ENCODE measurements around the gene LGALS8.

Gene LGALS8

GRCh38 chr1:236526079-236526478 is 2.3 kb downstream of the LGALS8 start:
- TF ChIP-seq EP300 (IDR thresholded peaks at IDR 0.05; ENCODE audit: borderline replicate concordance), result no peak
- TF ChIP-seq TAF1 (IDR thresholded peaks at IDR 0.05; ENCODE audit: low read depth), result no peak
- TF ChIP-seq REST (IDR thresholded peaks at IDR 0.05; ENCODE audit: low read depth), result no peak
- TF ChIP-seq TEAD4 (IDR thresholded peaks at IDR 0.05), result no peak
- no peak for TF ChIP-seq ZBTB7A (IDR thresholded peaks at IDR 0.05; ENCODE audit: low read depth)
- TF ChIP-seq RAD21 (IDR thresholded peaks at IDR 0.05; ENCODE audit: low read depth), result no peak
- no peak for TF ChIP-seq CREB1 (IDR thresholded peaks at IDR 0.05; ENCODE audit: low read depth)
- TF ChIP-seq NFIC (IDR thresholded peaks at IDR 0.05), result no peak
- TF ChIP-seq CEBPB (IDR thresholded peaks at IDR 0.05), result no peak
- no peak for TF ChIP-seq USF1 (IDR thresholded peaks at IDR 0.05)
- TF ChIP-seq EGR1 (IDR thresholded peaks at IDR 0.05), result no peak
- no peak for TF ChIP-seq TCF12 (IDR thresholded peaks at IDR 0.05; ENCODE audit: low read depth)
- TF ChIP-seq YY1 (IDR thresholded peaks at IDR 0.05; ENCODE audit: low read depth), result no peak

- TF ChIP-seq REST (IDR thresholded peaks at IDR 0.05; ENCODE audit: low read depth) (no peak), YY1 (IDR thresholded peaks at IDR 0.05; ENCODE audit: low read depth) (no peak), USF1 (IDR thresholded peaks at IDR 0.05) (no peak), CREB1 (IDR thresholded peaks at IDR 0.05; ENCODE audit: low read depth) (no peak), MAX (IDR thresholded peaks at IDR 0.05) (no peak), CEBPB (IDR thresholded peaks at IDR 0.05) (no peak), EP300 (IDR thresholded peaks at IDR 0.05; ENCODE audit: borderline replicate concordance) (no peak), FOXM1 (IDR thresholded peaks at IDR 0.05; ENCODE audit: borderline replicate concordance, low read depth) (no peak), RAD21 (IDR thresholded peaks at IDR 0.05; ENCODE audit: low read depth) (no peak), EGR1 (IDR thresholded peaks at IDR 0.05) (no peak), TAF1 (IDR thresholded peaks at IDR 0.05; ENCODE audit: low read depth) (no peak), TCF12 (IDR thresholded peaks at IDR 0.05; ENCODE audit: low read depth) (no peak), TEAD4 (IDR thresholded peaks at IDR 0.05) (no peak)
Observed at GRCh38 chr1:236530286-236530685, 6.5 kb downstream of the LGALS8 start.

- no peak for TF ChIP-seq REST (IDR thresholded peaks at IDR 0.05; ENCODE audit: low read depth)
- TF ChIP-seq YY1 (IDR thresholded peaks at IDR 0.05; ENCODE audit: low read depth), result no peak
- no peak for TF ChIP-seq CEBPB (IDR thresholded peaks at IDR 0.05)
- no peak for TF ChIP-seq NFIC (IDR thresholded peaks at IDR 0.05)
- TF ChIP-seq FOXM1 (IDR thresholded peaks at IDR 0.05; ENCODE audit: borderline replicate concordance, low read depth), result no peak
- no peak for TF ChIP-seq CREB1 (IDR thresholded peaks at IDR 0.05; ENCODE audit: low read depth)
Observed at GRCh38 chr1:236530959-236531358, 7.2 kb downstream of the LGALS8 start.

- TF ChIP-seq REST (IDR thresholded peaks at IDR 0.05; ENCODE audit: low read depth) (no peak), ZBTB7A (IDR thresholded peaks at IDR 0.05; ENCODE audit: low read depth) (no peak), RAD21 (IDR thresholded peaks at IDR 0.05; ENCODE audit: low read depth) (no peak), TAF1 (IDR thresholded peaks at IDR 0.05; ENCODE audit: low read depth) (no peak), TEAD4 (IDR thresholded peaks at IDR 0.05) (no peak), USF1 (IDR thresholded peaks at IDR 0.05) (no peak), CREB1 (IDR thresholded peaks at IDR 0.05; ENCODE audit: low read depth) (no peak), CEBPB (IDR thresholded peaks at IDR 0.05) (no peak), FOXM1 (IDR thresholded peaks at IDR 0.05; ENCODE audit: borderline replicate concordance, low read depth) (no peak), YY1 (IDR thresholded peaks at IDR 0.05; ENCODE audit: low read depth) (no peak), TCF12 (IDR thresholded peaks at IDR 0.05; ENCODE audit: low read depth) (no peak), NFIC (IDR thresholded peaks at IDR 0.05) (no peak), EGR1 (IDR thresholded peaks at IDR 0.05) (no peak)
Observed at GRCh38 chr1:236532850-236533249, 9.1 kb downstream of the LGALS8 start.

All from Ishikawa (cell line).